NCI-H1048 (cell line): ENCODE measurements around the gene CCDC74B.
"Not testable (repeated sequence)": the region's sequence is repeated elsewhere in the genome, so short reads cannot be mapped to it uniquely, and the experiment has no call there.

Experiments used
- DNase-seq: peaks from one replicate; lab custom pipeline; 2025; lab: John Stamatoyannopoulos, UW

The CCDC74B gene

GRCh38 chr2:130145006-130145414, at the start of gene CCDC74B:
CCDC74B (minus strand) TSS chr2:130145112; CDS start chr2:130144996, 116 bp downstream.
- DNase-seq: peak; percentile 26

GRCh38 chr2:130193824-130194223, 48.9 kb upstream of the CCDC74B start:
- DNase-seq: not testable (repeated sequence)

GRCh38 chr2:130192451-130192850, 47.5 kb upstream of the CCDC74B start:
- DNase-seq: not testable (repeated sequence)

GRCh38 chr2:130191319-130191718, 46.4 kb upstream of the CCDC74B start:
- DNase-seq: not testable (repeated sequence)

GRCh38 chr2:130190237-130190636, 45.3 kb upstream of the CCDC74B start:
- DNase-seq: no peak

GRCh38 chr2:130188958-130189357, 44.0 kb upstream of the CCDC74B start:
- DNase-seq: not testable (repeated sequence)

GRCh38 chr2:130187859-130188792, 43.2 kb upstream of the CCDC74B start:
- DNase-seq: not testable (repeated sequence)

GRCh38 chr2:130187268-130187667, 42.4 kb upstream of the CCDC74B start:
- no peak for DNase-seq

GRCh38 chr2:130186391-130186790, 41.5 kb upstream of the CCDC74B start:
- no peak for DNase-seq

GRCh38 chr2:130185896-130186295, 41.0 kb upstream of the CCDC74B start:
- DNase-seq: no peak

- DNase-seq: no peak
These were observed 40.5 kb upstream of the CCDC74B start for GRCh38 chr2:130185436-130185835.

GRCh38 chr2:130183512-130184373, 38.8 kb upstream of the CCDC74B start:
- no peak for DNase-seq

- DNase-seq: not testable (repeated sequence)
These were observed 38.1 kb upstream of the CCDC74B start for GRCh38 chr2:130182826-130183511.

GRCh38 chr2:130181880-130182682, 37.2 kb upstream of the CCDC74B start, which contains the start of gene MZT2B:
MZT2B (plus strand) TSS chr2:130182262; CDS start chr2:130182283, 21 bp downstream.
- peak; percentile 52 for DNase-seq

- peak; percentile 89 for DNase-seq
These were observed 36.5 kb upstream of the CCDC74B start, which contains the start of gene SMPD4 for GRCh38 chr2:130181325-130181879. SMPD4 (minus strand) TSS chr2:130181602; CDS start chr2:130176592, 5,010 bp downstream.

GRCh38 chr2:130180404-130181324, 35.8 kb upstream of the CCDC74B start:
- not testable (repeated sequence) for DNase-seq

GRCh38 chr2:130174866-130175265, 30.0 kb upstream of the CCDC74B start:
- not testable (repeated sequence) for DNase-seq

- no peak for DNase-seq
These were observed 25.0 kb upstream of the CCDC74B start for GRCh38 chr2:130169896-130170295.

- DNase-seq: not testable (repeated sequence)
These were observed 24.3 kb upstream of the CCDC74B start for GRCh38 chr2:130169163-130169562.
